SK-N-MC (cell line): ENCODE data around the gene LRRN2.

Experiments used
- EZH2 ChIP-seq: fragments of 200-600 bp; sonication (generic); IDR thresholded peaks from one replicate; pipeline ENCODE4 v1.6.1; 2017; ENCODE audit warnings: antibody characterized with exemption
- FOXP2 ChIP-seq: optimal IDR thresholded peaks from 2 replicates; pipeline ENCODE3; 2011; ENCODE audit warnings: mild to moderate bottlenecking, moderate library complexity; ENCODE audit not compliant: insufficient read depth; ENCODE audit errors: extremely low read length, control extremely low read depth
- POLR2AphosphoS5 ChIP-seq: IDR thresholded peaks from 2 replicates; pipeline ENCODE4 v1.6.1; 2012; ENCODE audit warnings: mild to moderate bottlenecking, low read depth, low read length, borderline replicate concordance

DNA sequence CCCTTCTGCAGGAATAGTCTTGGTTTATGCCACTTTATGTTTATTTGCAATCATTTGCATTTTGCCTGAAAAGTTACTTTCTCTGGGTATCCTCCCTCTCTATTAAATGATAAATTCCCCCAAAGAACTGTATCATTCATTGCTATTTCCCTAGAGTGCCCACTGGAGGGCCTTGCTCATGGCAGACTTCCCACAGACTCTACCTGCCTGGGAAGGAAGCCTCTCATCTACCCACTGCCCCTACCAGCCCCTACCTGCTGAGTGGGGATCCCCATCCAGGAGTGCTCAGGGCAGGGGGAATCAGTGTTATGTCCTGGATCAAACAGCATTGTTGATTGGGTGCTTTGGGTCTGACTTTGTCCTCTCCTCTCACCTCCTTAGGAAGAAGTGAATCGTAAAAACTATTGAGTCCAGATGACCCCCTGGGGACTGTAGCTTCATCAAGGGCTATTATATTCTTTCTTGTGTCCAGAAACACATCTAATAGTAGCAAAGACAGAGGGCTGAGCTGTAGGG is 6.8 kb upstream of the LRRN2 start:
- TF ChIP-seq POLR2AphosphoS5, result no peak
- no peak for TF ChIP-seq EZH2
- no peak for TF ChIP-seq FOXP2
